CD4-positive, alpha-beta memory T cell (primary cell): ENCODE measurements around the gene PLXNA2. TPM values are rescaled to one million over a fixed set of nuclear protein-coding genes. Genes with fewer than 3 reads are reported as not detected.

Experiments used
- CTCF ChIA-PET: fragments of 350-600 bp; sonication (Branson Sonifier 250); formaldehyde crosslinking; loops from one replicate; lab custom pipeline; 2021; ENCODE audit warnings: inconsistent platforms; ENCODE audit not compliant: partially characterized antibody; lab: Charles Lee
- POLR2A ChIA-PET: fragments of 350-600 bp; sonication (Branson Sonifier 250); formaldehyde crosslinking; loops from one replicate; lab custom pipeline; 2021; ENCODE audit not compliant: partially characterized antibody; lab: Charles Lee
- DNase-seq, 5 donors: peaks; one replicate each; pipeline versions ENCODE4 v3.0.0 to v3.0.0-alpha.2; 2020 to 2022; ENCODE audit warnings: mixed read lengths in 1 of 5
- H3K27ac ChIP-seq: one replicate; pipeline ENCODE4 v1.7.0; 2013; ENCODE audit warnings: low read depth, low read length
- H3K27me3 ChIP-seq: 2 replicates; pipeline ENCODE4 v1.7.0; 2013; ENCODE audit warnings: mild to moderate bottlenecking, low read length, moderate library complexity; ENCODE audit not compliant: insufficient read depth
- H3K36me3 ChIP-seq: 2 replicates; pipeline ENCODE4 v1.7.0; 2013; ENCODE audit warnings: mild to moderate bottlenecking, low read length, moderate library complexity; ENCODE audit not compliant: insufficient read depth
- H3K4me1 ChIP-seq: 2 replicates; pipeline ENCODE4 v1.7.0; 2013; ENCODE audit warnings: mild to moderate bottlenecking, low read length, moderate library complexity; ENCODE audit not compliant: insufficient read depth
- H3K4me3 ChIP-seq, 2 donors: one replicate each; pipeline ENCODE4 v1.7.0; 2013; ENCODE audit warnings: low read length in 2 of 2, mild to moderate bottlenecking in 1 of 2
- H3K9me3 ChIP-seq, 2 donors: one replicate each; pipeline ENCODE4 v1.7.0; 2013; ENCODE audit warnings: low read length in 2 of 2, control low read depth in 1 of 2; ENCODE audit not compliant: control insufficient read depth in 1 of 2
- H3K27ac Mint-ChIP-seq, 7 donors: one replicate each; pipeline ENCODE4 v1.8.0; 2020 to 2021; ENCODE audit warnings: mixed read lengths in 7 of 7, mild to moderate bottlenecking in 6 of 7, inconsistent platforms in 3 of 7, moderate library complexity in 3 of 7
- H3K27me3 Mint-ChIP-seq, 2 donors: one replicate each; pipeline ENCODE4 v1.8.0; 2020 to 2021; ENCODE audit warnings: mixed read lengths in 2 of 2
- H3K36me3 Mint-ChIP-seq, 2 donors: one replicate each; pipeline ENCODE4 v1.8.0; 2020 to 2021; ENCODE audit warnings: mixed read lengths in 2 of 2, inconsistent platforms in 1 of 2, mild to moderate bottlenecking in 1 of 2
- H3K4me1 Mint-ChIP-seq, 4 donors: one replicate each; pipeline ENCODE4 v1.8.0; 2020 to 2021; ENCODE audit warnings: mixed read lengths in 4 of 4, mild to moderate bottlenecking in 1 of 4
- H3K4me3 Mint-ChIP-seq, 8 donors: one replicate each; pipeline ENCODE4 v1.8.0; 2020 to 2021; ENCODE audit warnings: mixed read lengths in 8 of 8, mild to moderate bottlenecking in 7 of 8, moderate library complexity in 6 of 8, inconsistent platforms in 3 of 8
- H3K9me3 Mint-ChIP-seq, 8 donors: one replicate each; pipeline ENCODE4 v1.8.0; 2020 to 2021; ENCODE audit warnings: mixed read lengths in 8 of 8, mild to moderate bottlenecking in 5 of 8, inconsistent platforms in 3 of 8, moderate library complexity in 1 of 8
- intact Hi-C: fragments of 100-400 bp; cut with micrococcal nuclease; formaldehyde crosslinking; loops from one replicate; pipeline ENCODE4 v1.15.1; 2023
- polyA plus RNA-seq, 2 donors: library from polyadenylated mRNA; unstranded; fragments of 300-500 nt; fragmentation: Illumina TruSeq; gene quantifications; one replicate each; pipeline ENCODE4 v1.2.3, GENCODE V29; 2021
- total RNA-seq, 2 experiments: library from RNA; stranded (reverse); gene quantifications; one replicate each; pipeline ENCODE4 v1.2.3, GENCODE V29; 2021

PLXNA2 gene
- total and polyA plus RNA-seq, 4 experiments from 2014 or later: 0.10 to 4.0 (median 1.8) TPM

GRCh38 chr1:208265122-208265469 is 20.9 kb upstream of the PLXNA2 start:
- H3K27me3 Mint-ChIP-seq: peaks cover 20 to 34% of the 10 kb centered on the region in 2 donors
- no peaks in the 10 kb centered on the region for H3K27me3 ChIP-seq
- H3K4me1 ChIP-seq: no peaks in the 10 kb centered on the region
- peaks cover 0 to 5% (median 3%) of the 10 kb centered on the region in 8 donors for H3K9me3 Mint-ChIP-seq
- H3K4me3 Mint-ChIP-seq: no peak overlapping the region
- no peak for DNase-seq
- no peaks in the 10 kb centered on the region for H3K36me3 Mint-ChIP-seq
- ChIA-PET CTCF (no interaction called here), POLR2A (no interaction called here)
- no peak overlapping the region for H3K27ac ChIP-seq
- H3K36me3 ChIP-seq: no peaks in the 10 kb centered on the region
- no peaks in the 10 kb centered on the region for H3K4me1 Mint-ChIP-seq
- intact Hi-C loops: no loop called here
- no peak overlapping the region for H3K4me3 ChIP-seq
- no peaks in the 10 kb centered on the region for H3K9me3 ChIP-seq
- no peak overlapping the region for H3K27ac Mint-ChIP-seq

GRCh38 chr1:208264469-208265121 is 20.4 kb upstream of the PLXNA2 start:
- Mint-ChIP-seq H3K36me3 (no peaks in the 10 kb centered on the region), H3K4me1 (no peaks in the 10 kb centered on the region)

GRCh38 chr1:208261874-208262273 is 17.7 kb upstream of the PLXNA2 start:
- H3K27ac ChIP-seq: no peak overlapping the region
- no peak overlapping the region for H3K27ac Mint-ChIP-seq
- POLR2A ChIA-PET: no interaction called here
- H3K9me3 Mint-ChIP-seq: peaks cover 0 to 10% (median 3%) of the 10 kb centered on the region in 8 donors
- no peaks in the 10 kb centered on the region for H3K36me3 Mint-ChIP-seq
- H3K4me1 ChIP-seq: no peaks in the 10 kb centered on the region
- no peaks in the 10 kb centered on the region for H3K4me1 Mint-ChIP-seq
- CTCF ChIA-PET: interaction anchor here (1.1 to 1.2 kb wide), 2 partner anchors 27 to 130 kb away, joined by 3 read pairs; no protein-coding TSS in a partner anchor
- no peak for DNase-seq
- intact Hi-C loops: no loop called here
- H3K36me3 ChIP-seq: no peaks in the 10 kb centered on the region
- no peak overlapping the region for H3K4me3 Mint-ChIP-seq
- peaks cover 5% of the 10 kb centered on the region for H3K27me3 ChIP-seq
- no peaks in the 10 kb centered on the region for H3K9me3 ChIP-seq
- peaks cover 16 to 34% of the 10 kb centered on the region in 2 donors for H3K27me3 Mint-ChIP-seq
- H3K4me3 ChIP-seq: no peak overlapping the region

More at GRCh38 chr1:208264469-208265121, 20.4 kb upstream of the PLXNA2 start:
- Histone ChIP-seq H3K27ac (no peak overlapping the region), H3K9me3 (no peaks in the 10 kb centered on the region), H3K4me1 (no peaks in the 10 kb centered on the region), H3K4me3 (no peak overlapping the region), H3K36me3 (no peaks in the 10 kb centered on the region), H3K27me3 (no peaks in the 10 kb centered on the region)
- DNase-seq: no peak
- Mint-ChIP-seq H3K27me3 (peaks cover 17 to 30% of the 10 kb centered on the region in 2 donors), H3K27ac (no peak overlapping the region), H3K4me3 (no peak overlapping the region), H3K9me3 (peaks cover 0 to 8% (median 3%) of the 10 kb centered on the region in 8 donors)
- intact Hi-C loops: no loop called here
- ChIA-PET POLR2A (no interaction called here), CTCF (no interaction called here)

- no peaks in the 10 kb centered on the region for H3K4me1 ChIP-seq
- no peaks in the 10 kb centered on the region for H3K4me1 Mint-ChIP-seq
- H3K9me3 ChIP-seq: no peaks in the 10 kb centered on the region
- H3K4me3 ChIP-seq: no peak overlapping the region
- H3K36me3 Mint-ChIP-seq: no peaks in the 10 kb centered on the region
- ChIA-PET POLR2A (no interaction called here), CTCF (interaction anchor here (0.9 to 1.8 kb wide), 2 partner anchors 12 to 14 kb away, joined by 3 to 4 read pairs; partner anchors contain the start of gene PLXNA2)
- DNase-seq: no peak
- no peak overlapping the region for H3K27ac ChIP-seq
- intact Hi-C loops: no loop called here
- H3K27me3 Mint-ChIP-seq: peaks cover 21 to 41% of the 10 kb centered on the region in 2 donors
- H3K27me3 ChIP-seq: peaks cover 5% of the 10 kb centered on the region
- no peak overlapping the region for H3K4me3 Mint-ChIP-seq
- H3K9me3 Mint-ChIP-seq: peaks cover 0 to 10% (median 3%) of the 10 kb centered on the region in 8 donors
- H3K27ac Mint-ChIP-seq: no peak overlapping the region
- H3K36me3 ChIP-seq: no peaks in the 10 kb centered on the region
Observed at GRCh38 chr1:208258277-208258676, 14.1 kb upstream of the PLXNA2 start.

GRCh38 chr1:208257351-208257750 is 13.2 kb upstream of the PLXNA2 start:
- Mint-ChIP-seq H3K36me3 (no peaks in the 10 kb centered on the region), H3K4me1 (no peaks in the 10 kb centered on the region), H3K27ac (no peak overlapping the region), H3K4me3 (no peak overlapping the region), H3K9me3 (peaks cover 0 to 10% (median 3%) of the 10 kb centered on the region in 8 donors), H3K27me3 (peaks cover 18 to 45% of the 10 kb centered on the region in 2 donors)
- no peaks in the 10 kb centered on the region for H3K4me1 ChIP-seq
- intact Hi-C loops: no loop called here
- peaks cover 5% of the 10 kb centered on the region for H3K27me3 ChIP-seq
- H3K27ac ChIP-seq: no peak overlapping the region
- DNase-seq: no peak
- H3K9me3 ChIP-seq: no peaks in the 10 kb centered on the region
- no peak overlapping the region for H3K4me3 ChIP-seq
- no peaks in the 10 kb centered on the region for H3K36me3 ChIP-seq
- ChIA-PET POLR2A (no interaction called here), CTCF (interaction anchor here (0.9 to 1.8 kb wide), 2 partner anchors 13 kb away, joined by 3 to 4 read pairs; partner anchors contain the start of gene PLXNA2)

GRCh38 chr1:208256556-208256955 is 12.4 kb upstream of the PLXNA2 start:
- H3K27ac ChIP-seq: no peak overlapping the region
- Mint-ChIP-seq H3K9me3 (peaks cover 0 to 10% (median 2%) of the 10 kb centered on the region in 8 donors), H3K4me3 (no peak overlapping the region), H3K36me3 (no peaks in the 10 kb centered on the region), H3K27ac (no peak overlapping the region), H3K4me1 (no peaks in the 10 kb centered on the region), H3K27me3 (peaks cover 18 to 51% of the 10 kb centered on the region in 2 donors)
- POLR2A ChIA-PET: interaction anchor here (0.7 kb wide), 1 partner anchor 418 kb away, joined by 3 read pairs; no protein-coding TSS in a partner anchor
- DNase-seq: no peak
- intact Hi-C loops: no loop called here
- CTCF ChIA-PET: interaction anchor here (1.2 to 1.5 kb wide), 2 partner anchors 12 to 19 kb away, joined by 4 read pairs; no protein-coding TSS in a partner anchor
- H3K4me3 ChIP-seq: no peak overlapping the region
- H3K36me3 ChIP-seq: no peaks in the 10 kb centered on the region
- no peaks in the 10 kb centered on the region for H3K9me3 ChIP-seq
- H3K4me1 ChIP-seq: no peaks in the 10 kb centered on the region
- H3K27me3 ChIP-seq: peaks cover 5% of the 10 kb centered on the region

- no peak overlapping the region for H3K27ac Mint-ChIP-seq
- H3K27me3 Mint-ChIP-seq: peaks cover 18 to 51% of the 10 kb centered on the region in 2 donors
- CTCF ChIA-PET: interaction anchor here (1.2 to 1.5 kb wide), 2 partner anchors 11 to 18 kb away, joined by 4 read pairs; no protein-coding TSS in a partner anchor
- Histone ChIP-seq H3K4me1 (no peaks in the 10 kb centered on the region), H3K9me3 (no peaks in the 10 kb centered on the region), H3K27me3 (peaks cover 5% of the 10 kb centered on the region), H3K27ac (no peak overlapping the region), H3K4me3 (no peak overlapping the region), H3K36me3 (no peaks in the 10 kb centered on the region)
- H3K9me3 Mint-ChIP-seq: peaks cover 0 to 10% (median 2%) of the 10 kb centered on the region in 8 donors
- intact Hi-C loops: no loop called here
- no peaks in the 10 kb centered on the region for H3K4me1 Mint-ChIP-seq
- H3K36me3 Mint-ChIP-seq: no peaks in the 10 kb centered on the region
- POLR2A ChIA-PET: interaction anchor here (0.7 kb wide), 1 partner anchor 418 kb away, joined by 3 read pairs; no protein-coding TSS in a partner anchor
- H3K4me3 Mint-ChIP-seq: no peak overlapping the region
- no peak for DNase-seq
Observed at GRCh38 chr1:208256091-208256490, 11.9 kb upstream of the PLXNA2 start.
